Measurements from ENCODE around the gene NRP2. TPM values are rescaled to one million over a fixed set of nuclear protein-coding genes. Genes with fewer than 3 reads are reported as not detected.
A peak's percentile ranks its signal among the peaks of the same experiment; 100 is the strongest.

Gene NRP2
- total and polyA plus RNA-seq, 11 donors, result 2.0 to 57.5 (median 4.7) TPM

GRCh38 chr2:205656941-205657340 lies 25.4 kb upstream of the NRP2 start:
- no peaks in the 10 kb centered on the region for H3K9me3 ChIP-seq
- no peak for TF ChIP-seq POLR2A (IDR thresholded peaks at IDR 0.05)
- TF ChIP-seq CTCF (IDR thresholded peaks at IDR 0.05), result no peak
- H3K4me1 ChIP-seq, result peaks cover 0 to 11% (median 2%) of the 10 kb centered on the region in 12 donors
- no peak for ATAC-seq
- H3K36me3 ChIP-seq, result no peaks in the 10 kb centered on the region
- DNase-seq, result no peak
- WGBS, 4 donors, result 87 to 93% (median 91%) methylated on average over 4 of the region's 4 CpGs
- no peaks in the 10 kb centered on the region for H3K27me3 ChIP-seq
- no peak overlapping the region for H3K4me3 ChIP-seq
- no peak overlapping the region for H3K27ac ChIP-seq
- intact Hi-C loops (cut with DNase I), result no loop called here

- no peaks in the 10 kb centered on the region for H3K36me3 ChIP-seq
- H3K27ac ChIP-seq, result no peak overlapping the region
- H3K4me3 ChIP-seq, result no peak overlapping the region
- no peak for TF ChIP-seq POLR2A (IDR thresholded peaks at IDR 0.05)
- TF ChIP-seq CTCF (IDR thresholded peaks at IDR 0.05), result no peak
- no peaks in the 10 kb centered on the region for H3K27me3 ChIP-seq
- H3K4me1 ChIP-seq, result peaks cover 0 to 11% (median 2%) of the 10 kb centered on the region in 12 donors
- DNase-seq (no peak), ATAC-seq (peak in 1 of 4 donors; percentile 60)
- 53 to 63% (median 60%) methylated on average over 3 of the region's 3 CpGs for WGBS, 4 donors
- H3K9me3 ChIP-seq, result no peaks in the 10 kb centered on the region
- intact Hi-C loops (cut with DNase I), result no loop called here
Measured at GRCh38 chr2:205657579-205657978, 24.7 kb upstream of the NRP2 start.

GRCh38 chr2:205658068-205658467 lies 24.2 kb upstream of the NRP2 start:
- WGBS, 4 donors, result 83 to 88% (median 86%) methylated on average over 2 of the region's 2 CpGs
- Histone ChIP-seq H3K27me3 (no peaks in the 10 kb centered on the region), H3K9me3 (no peaks in the 10 kb centered on the region), H3K4me3 (no peak overlapping the region), H3K4me1 (peaks cover 0 to 11% (median 2%) of the 10 kb centered on the region in 12 donors), H3K27ac (no peak overlapping the region), H3K36me3 (no peaks in the 10 kb centered on the region)
- DNase-seq (no peak), ATAC-seq (no peak)
- TF ChIP-seq CTCF (IDR thresholded peaks at IDR 0.05) (no peak), POLR2A (IDR thresholded peaks at IDR 0.05) (no peak)
- intact Hi-C loops (cut with DNase I), result no loop called here

- intact Hi-C loops (cut with DNase I), result no loop called here
- DNase-seq (no peak), ATAC-seq (no peak)
- TF ChIP-seq POLR2A (IDR thresholded peaks at IDR 0.05) (no peak), CTCF (IDR thresholded peaks at IDR 0.05) (no peak)
- WGBS, 4 donors, result 94 to 100% (median 97%) methylated on average over 2 of the region's 2 CpGs
- Histone ChIP-seq H3K4me1 (peaks cover 0 to 11% (median 2%) of the 10 kb centered on the region in 12 donors), H3K4me3 (no peak overlapping the region), H3K9me3 (no peaks in the 10 kb centered on the region), H3K27ac (no peak overlapping the region), H3K27me3 (no peaks in the 10 kb centered on the region), H3K36me3 (no peaks in the 10 kb centered on the region)
Measured at GRCh38 chr2:205658572-205658971, 23.7 kb upstream of the NRP2 start.
